K562 (cell line): ENCODE measurements around the gene RECQL5. TPM values are rescaled to one million over a fixed set of nuclear protein-coding genes. Genes with fewer than 3 reads are reported as not detected.

Experiments
- MCM2 ChIP-seq: fragments of 450-650 bp; IDR thresholded peaks from 2 replicates; pipeline ENCODE4 v1.6.1; 2017; ENCODE audit warnings: low read depth, mild to moderate bottlenecking
- PCBP1 ChIP-seq: fragments of 200-400 bp; formaldehyde crosslinking; IDR thresholded peaks from 2 replicates; pipeline ENCODE4 v1.6.1; 2018; ENCODE audit warnings: mild to moderate bottlenecking, low read depth, low read length; ENCODE audit not compliant: poor library complexity, severe bottlenecking
- YY1 ChIP-seq, 3 experiments: IDR thresholded peaks; 2 replicates each; pipeline ENCODE4 v1.6.1; 2011; ENCODE audit warnings: low read length in 2 of 3, mild to moderate bottlenecking in 2 of 3, moderate library complexity in 2 of 3, borderline replicate concordance in 1 of 3, control low read depth in 1 of 3, low read depth in 1 of 3; ENCODE audit not compliant: insufficient read depth in 3 of 3, insufficient replicate concordance in 2 of 3, control insufficient read depth in 1 of 3, insufficient read length in 1 of 3; ENCODE audit errors: extremely low read depth in 1 of 3
- ZBTB7A ChIP-seq: IDR thresholded peaks from 2 replicates; pipeline ENCODE4 v1.6.1; 2011; ENCODE audit warnings: low read depth, mild to moderate bottlenecking, low read length, moderate library complexity, borderline replicate concordance; ENCODE audit not compliant: control insufficient read depth
- polyA plus RNA-seq, 8 experiments: library from polyadenylated mRNA; depleted of rRNA in 4 of 8; stranded (reverse) in 5 of 8; unstranded in 3 of 8; fragments of >200 nt; fragmentation: Nextera tagmentation in 2 of 8; fragmentation: Illumina TruSeq in 1 of 8; extraction: Ambion mirVana in 2 of 8; extraction: Trizol in 1 of 8; gene quantifications; 2 replicates each; pipeline versions ENCODE4 v1.2.1 to v1.2.3, GENCODE V29; 2011 to 2014; ENCODE audit warnings: inconsistent platforms in 1 of 8, missing spikeins in 1 of 8
- total RNA-seq, 7 experiments: library from RNA; depleted of rRNA in 6 of 7; stranded (reverse); fragments of >200 nt in 6 of 7; fragmentation: Illumina TruSeq in 2 of 7; extraction: Trizol in 2 of 7; gene quantifications; 2 replicates each; pipeline versions ENCODE4 v1.2.1 to v1.2.3, GENCODE V29; 2011 to 2021; ENCODE audit warnings: low replicate concordance in 1 of 7
- TF ChIP-seq, protein P1 (sequence below), 3 experiments: IDR thresholded peaks in 2 of 3; conservative IDR thresholded peaks in 1 of 3; 2 replicates each; pipeline ENCODE4 v1.5.1; 2011 to 2012; ENCODE audit warnings: low read length in 3 of 3, mild to moderate bottlenecking in 3 of 3, control low read depth in 2 of 3, improper control_type of control experiment in 1 of 3, inconsistent platforms in 1 of 3, low read depth in 1 of 3, mixed read lengths in 1 of 3, moderate library complexity in 1 of 3; ENCODE audit not compliant: insufficient read depth in 2 of 3
- TF ChIP-seq, protein P2 (sequence below): sonication (generic); formaldehyde crosslinking; IDR thresholded peaks from 2 replicates; pipeline ENCODE4 v1.8.1; 2023; ENCODE audit warnings: mild to moderate bottlenecking, missing genetic modification reagents

RECQL5 gene
- total and polyA plus RNA-seq, 9 of the 15 experiments (the other 6 are each of a cell fraction or from before 2014, with no cell fraction given): 4.1 to 34.8 (median 16.4) TPM

DNA sequence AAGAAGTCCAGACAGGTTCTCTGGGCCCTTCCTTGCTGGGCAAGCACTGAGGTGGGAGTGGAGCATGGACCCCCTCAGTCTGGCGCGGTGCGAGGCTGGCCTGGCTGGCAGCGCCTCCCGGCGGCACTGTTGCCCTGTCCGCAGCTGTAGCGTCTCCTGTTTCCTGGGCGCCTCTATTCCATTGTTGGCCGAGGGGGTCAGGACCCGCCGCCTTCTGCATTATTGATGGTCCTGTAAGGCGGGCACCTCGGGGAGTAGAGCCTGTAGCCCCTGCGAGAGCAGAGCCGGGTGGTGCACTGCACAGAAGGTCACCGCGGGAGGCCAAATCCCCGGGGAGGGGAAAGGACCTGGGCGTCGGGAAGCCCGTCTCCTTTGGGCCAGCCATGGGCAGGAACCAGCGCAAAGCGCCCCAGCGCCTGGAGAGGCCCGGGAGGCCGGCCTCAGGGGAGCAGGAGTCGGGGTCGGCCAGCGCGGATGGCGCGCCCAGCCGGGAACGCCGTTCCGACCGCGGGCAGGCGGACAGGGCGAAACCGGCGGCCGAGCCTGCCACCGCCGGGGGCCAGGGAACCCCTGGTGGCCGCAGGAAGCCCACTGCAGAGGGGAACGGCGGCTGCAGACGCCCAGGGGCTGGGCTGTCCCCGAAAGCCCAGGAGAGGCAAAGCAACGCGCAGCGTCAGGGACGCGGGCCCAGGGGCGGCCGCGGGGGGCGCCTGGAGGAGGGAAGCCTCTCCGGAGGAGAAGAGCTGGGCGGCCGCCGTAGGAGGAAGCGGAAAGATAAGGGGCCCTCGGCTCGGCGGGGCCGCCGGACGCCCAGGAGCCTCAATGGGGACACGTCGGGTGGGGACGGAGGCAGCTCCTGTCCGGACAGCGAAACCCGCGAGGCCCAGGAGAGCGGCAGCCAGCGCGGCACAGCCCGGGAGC, 79.0 kb downstream of the RECQL5 start, which contains the start of gene MYO15B (continued):
- TF ChIP-seq, protein P1, sequence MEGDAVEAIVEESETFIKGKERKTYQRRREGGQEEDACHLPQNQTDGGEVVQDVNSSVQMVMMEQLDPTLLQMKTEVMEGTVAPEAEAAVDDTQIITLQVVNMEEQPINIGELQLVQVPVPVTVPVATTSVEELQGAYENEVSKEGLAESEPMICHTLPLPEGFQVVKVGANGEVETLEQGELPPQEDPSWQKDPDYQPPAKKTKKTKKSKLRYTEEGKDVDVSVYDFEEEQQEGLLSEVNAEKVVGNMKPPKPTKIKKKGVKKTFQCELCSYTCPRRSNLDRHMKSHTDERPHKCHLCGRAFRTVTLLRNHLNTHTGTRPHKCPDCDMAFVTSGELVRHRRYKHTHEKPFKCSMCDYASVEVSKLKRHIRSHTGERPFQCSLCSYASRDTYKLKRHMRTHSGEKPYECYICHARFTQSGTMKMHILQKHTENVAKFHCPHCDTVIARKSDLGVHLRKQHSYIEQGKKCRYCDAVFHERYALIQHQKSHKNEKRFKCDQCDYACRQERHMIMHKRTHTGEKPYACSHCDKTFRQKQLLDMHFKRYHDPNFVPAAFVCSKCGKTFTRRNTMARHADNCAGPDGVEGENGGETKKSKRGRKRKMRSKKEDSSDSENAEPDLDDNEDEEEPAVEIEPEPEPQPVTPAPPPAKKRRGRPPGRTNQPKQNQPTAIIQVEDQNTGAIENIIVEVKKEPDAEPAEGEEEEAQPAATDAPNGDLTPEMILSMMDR (IDR thresholded peaks at IDR 0.05 in 2 of 3, conservative IDR thresholded peaks at IDR 0.05 in 1 of 3; ENCODE audit: insufficient read depth in 2 of 3, low read depth in 1 of 3, low read length in 3 of 3): peak in 1 of 3 experiments; percentile 16; a peak in 2 of 6 replicates
- TF ChIP-seq ZBTB7A (peak; percentile 23; the same call in 1 of the 2 replicates), PCBP1 (peak; percentile 57), MCM2 (no peak), YY1 (IDR thresholded peaks at IDR 0.05; ENCODE audit: borderline replicate concordance in 1 of 3, control insufficient read depth in 1 of 3, extremely low read depth in 1 of 3, insufficient read depth in 3 of 3, insufficient read length in 1 of 3, insufficient replicate concordance in 2 of 3, low read depth in 1 of 3, low read length in 2 of 3) (peak in 1 of 3 experiments; percentile 8)
- TF ChIP-seq, protein P2, sequence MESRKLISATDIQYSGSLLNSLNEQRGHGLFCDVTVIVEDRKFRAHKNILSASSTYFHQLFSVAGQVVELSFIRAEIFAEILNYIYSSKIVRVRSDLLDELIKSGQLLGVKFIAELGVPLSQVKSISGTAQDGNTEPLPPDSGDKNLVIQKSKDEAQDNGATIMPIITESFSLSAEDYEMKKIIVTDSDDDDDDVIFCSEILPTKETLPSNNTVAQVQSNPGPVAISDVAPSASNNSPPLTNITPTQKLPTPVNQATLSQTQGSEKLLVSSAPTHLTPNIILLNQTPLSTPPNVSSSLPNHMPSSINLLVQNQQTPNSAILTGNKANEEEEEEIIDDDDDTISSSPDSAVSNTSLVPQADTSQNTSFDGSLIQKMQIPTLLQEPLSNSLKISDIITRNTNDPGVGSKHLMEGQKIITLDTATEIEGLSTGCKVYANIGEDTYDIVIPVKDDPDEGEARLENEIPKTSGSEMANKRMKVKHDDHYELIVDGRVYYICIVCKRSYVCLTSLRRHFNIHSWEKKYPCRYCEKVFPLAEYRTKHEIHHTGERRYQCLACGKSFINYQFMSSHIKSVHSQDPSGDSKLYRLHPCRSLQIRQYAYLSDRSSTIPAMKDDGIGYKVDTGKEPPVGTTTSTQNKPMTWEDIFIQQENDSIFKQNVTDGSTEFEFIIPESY (CRISPR knock-in tag): peak; percentile 88
